ENCODE measurements around the gene MICAL3. TPM values are rescaled to one million over a fixed set of nuclear protein-coding genes. Genes with fewer than 3 reads are reported as not detected.

The MICAL3 gene
- total and polyA plus RNA-seq, 2 of the 8 experiments (the other 6 are each of a cell fraction or from before 2014, with no cell fraction given), result 8.3 to 41.8 TPM

DNA sequence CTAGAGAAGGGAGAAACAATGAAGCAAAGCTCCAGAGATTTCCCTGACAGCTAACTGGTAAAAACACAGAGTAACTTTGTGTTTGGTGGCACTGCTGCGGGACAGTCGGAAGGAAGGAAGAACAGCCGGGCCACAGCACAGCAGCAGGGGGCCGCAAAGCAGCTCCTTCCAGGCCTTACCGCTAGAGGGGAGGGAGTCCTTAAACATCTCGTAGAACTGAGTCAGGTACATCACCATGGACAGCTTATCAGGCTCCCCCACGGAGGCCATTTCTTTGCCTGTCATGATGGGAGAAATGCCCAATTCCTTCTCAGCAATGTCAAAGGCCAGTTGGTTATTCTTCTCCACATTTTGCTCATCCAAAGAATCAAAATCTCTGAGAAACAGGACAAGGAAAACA is 135.5 kb downstream of the MICAL3 start:
- Histone ChIP-seq H3K14ac (ENCODE audit: insufficient read length) (no peak overlapping the region), H3K9ac (replicated peaks in 1 of 4; ENCODE audit: extremely low read depth in 1 of 4, low read depth in 3 of 4, low read length in 3 of 4) (no peak overlapping the region), H3K27ac (ENCODE audit: low read depth, low read length) (no peak overlapping the region), H3K23me2 (ENCODE audit: low read depth, low read length) (no peaks in the 10 kb centered on the region), H2AFZ (ENCODE audit: low read length) (no peak overlapping the region), H2BK5ac (ENCODE audit: low read depth, low read length) (no peak overlapping the region), H3K56ac (replicated peaks; ENCODE audit: insufficient read length, low read depth, low read length) (no peak overlapping the region), H3K18ac (ENCODE audit: extremely low read depth, low read length) (no peak overlapping the region), H2BK20ac (ENCODE audit: low read length) (no peak overlapping the region), H3K27me3 (replicated peaks in 1 of 4; ENCODE audit: control insufficient read depth in 3 of 4, extremely low read depth in 1 of 4, insufficient read depth in 3 of 4, low read length in 3 of 4) (peaks cover 0 to 2% (median 0%) of the 10 kb centered on the region in 4 experiments; a peak in 1 of 7 replicates), H2BK15ac (ENCODE audit: low read length) (no peak overlapping the region), H3K4me1 (replicated peaks in 1 of 4; ENCODE audit: control insufficient read depth in 3 of 4, insufficient read depth in 4 of 4, low read length in 3 of 4) (no peaks in the 10 kb centered on the region), H2BK12ac (ENCODE audit: low read depth, low read length) (no peak overlapping the region), H4K8ac (ENCODE audit: extremely low read depth, insufficient read depth, low read length) (no peak overlapping the region), H3K36me3 (ENCODE audit: control insufficient read depth in 2 of 4, insufficient read depth in 4 of 4, low read length in 3 of 4) (peaks cover 2 to 10% (median 6%) of the 10 kb centered on the region in 4 experiments; a peak in 7 of 8 replicates), H3K4me2 (ENCODE audit: insufficient read depth in 1 of 2, low read depth in 2 of 2, low read length in 2 of 2) (no peak overlapping the region), H2AK5ac (ENCODE audit: low read depth, low read length) (no peak overlapping the region), H3K79me1 (ENCODE audit: low read depth, low read length) (no peaks in the 10 kb centered on the region; the same call in 1 of the 2 replicates), H3K9me3 (ENCODE audit: insufficient read depth in 2 of 2, low read depth in 1 of 2, low read length in 1 of 2) (no peaks in the 10 kb centered on the region), H3K4me3 (ENCODE audit: extremely low read depth in 1 of 4, insufficient read depth in 2 of 4, low read depth in 3 of 4, low read length in 4 of 4) (no peak overlapping the region), H2BK120ac (replicated peaks; ENCODE audit: low read depth, low read length) (no peak overlapping the region), H4K5ac (ENCODE audit: insufficient read length, low read depth, low read length) (no peak overlapping the region), H4K20me1 (replicated peaks in 1 of 2; ENCODE audit: control insufficient read depth in 1 of 2, insufficient read depth in 2 of 2, low read length in 2 of 2) (peaks cover 3 to 14% of the 10 kb centered on the region in 2 experiments), H3K79me2 (ENCODE audit: control insufficient read depth in 1 of 2, insufficient read depth in 2 of 2, low read length in 2 of 2) (no peaks in the 10 kb centered on the region), H4K91ac (replicated peaks; ENCODE audit: insufficient read length, low read length) (no peak overlapping the region), H3K4ac (replicated peaks; ENCODE audit: insufficient read length, low read depth, low read length) (no peak overlapping the region), H3K23ac (ENCODE audit: insufficient read length) (no peak overlapping the region)
- FAIRE-seq (no peak), DNase-seq (ENCODE audit: low read depth in 1 of 2, low spot score in 2 of 2) (peak in 1 of 2 experiments; percentile 60)
- CTCF ChIA-PET (ENCODE audit: partially characterized antibody), result interaction anchor here (0.5 to 6.3 kb wide), 20 partner anchors 8 to 213 kb away, joined by 3 to 54 read pairs (median 4); partner anchors contain the start of gene PEX26
- POLR2A ChIA-PET (ENCODE audit: partially characterized antibody), result no interaction called here
- 58% methylated on average over 7 of the region's 7 CpGs; no CpG with 5 or more reads in 1 of the 2 experiments for WGBS, 2 experiments (ENCODE audit: extremely low coverage in 1 of 2, insufficient coverage in 1 of 2, insufficient read length in 1 of 2, insufficient replicate concordance in 2 of 2, low coverage in 1 of 2, low lambda C conversion rate in 2 of 2, missing lambda C conversion rate in 1 of 2)
- TF ChIP-seq SUZ12 (IDR thresholded peaks at IDR 0.05; ENCODE audit: low read length), result no peak
- TF ChIP-seq HDAC2 (IDR thresholded peaks at IDR 0.05; ENCODE audit: borderline replicate concordance in 1 of 2, low read depth in 2 of 2, low read length in 2 of 2), result no peak
- TF ChIP-seq CBX5 (IDR thresholded peaks at IDR 0.05; ENCODE audit: low read depth, low read length), result no peak
- no peak for TF ChIP-seq HDAC6 (IDR thresholded peaks at IDR 0.05; ENCODE audit: low read depth, low read length)
- no peak for TF ChIP-seq CREB1 (IDR thresholded peaks at IDR 0.05)
- no peak for TF ChIP-seq POU5F1 (IDR thresholded peaks at IDR 0.05; ENCODE audit: low read depth, low read length)
- no peak for TF ChIP-seq PHF8 (conservative IDR thresholded peaks at IDR 0.05; ENCODE audit: low read depth, low read length)
- TF ChIP-seq, protein P1, sequence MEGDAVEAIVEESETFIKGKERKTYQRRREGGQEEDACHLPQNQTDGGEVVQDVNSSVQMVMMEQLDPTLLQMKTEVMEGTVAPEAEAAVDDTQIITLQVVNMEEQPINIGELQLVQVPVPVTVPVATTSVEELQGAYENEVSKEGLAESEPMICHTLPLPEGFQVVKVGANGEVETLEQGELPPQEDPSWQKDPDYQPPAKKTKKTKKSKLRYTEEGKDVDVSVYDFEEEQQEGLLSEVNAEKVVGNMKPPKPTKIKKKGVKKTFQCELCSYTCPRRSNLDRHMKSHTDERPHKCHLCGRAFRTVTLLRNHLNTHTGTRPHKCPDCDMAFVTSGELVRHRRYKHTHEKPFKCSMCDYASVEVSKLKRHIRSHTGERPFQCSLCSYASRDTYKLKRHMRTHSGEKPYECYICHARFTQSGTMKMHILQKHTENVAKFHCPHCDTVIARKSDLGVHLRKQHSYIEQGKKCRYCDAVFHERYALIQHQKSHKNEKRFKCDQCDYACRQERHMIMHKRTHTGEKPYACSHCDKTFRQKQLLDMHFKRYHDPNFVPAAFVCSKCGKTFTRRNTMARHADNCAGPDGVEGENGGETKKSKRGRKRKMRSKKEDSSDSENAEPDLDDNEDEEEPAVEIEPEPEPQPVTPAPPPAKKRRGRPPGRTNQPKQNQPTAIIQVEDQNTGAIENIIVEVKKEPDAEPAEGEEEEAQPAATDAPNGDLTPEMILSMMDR (IDR thresholded peaks at IDR 0.05; ENCODE audit: control extremely low read depth in 1 of 3, insufficient read depth in 1 of 3, low read depth in 1 of 3, low read length in 3 of 3), result peak; percentile 56 to 77 (median 66)
- TF ChIP-seq RNF2 (IDR thresholded peaks at IDR 0.05; ENCODE audit: borderline replicate concordance, low read depth, low read length, missing control alignments, poor library complexity, severe bottlenecking), result no peak
- TF ChIP-seq GTF2F1 (IDR thresholded peaks at IDR 0.05; ENCODE audit: borderline replicate concordance, low read depth, low read length), result no peak
- TF ChIP-seq MAFK (IDR thresholded peaks at IDR 0.05; ENCODE audit: low read depth, low read length), result no peak
